ENCODE results near the gene RNF145.
"Not testable (repeated sequence)": the region's sequence is repeated elsewhere in the genome, so short reads cannot be mapped to it uniquely, and the experiment has no call there.

RNF145 gene

GRCh38 chr5:159157552-159157951, 51.8 kb downstream of the RNF145 start:
- no peak for DNase-seq (ENCODE audit: low spot score)

- peak; percentile 81 for DNase-seq (ENCODE audit: low spot score)
These were observed 52.7 kb downstream of the RNF145 start for GRCh38 chr5:159156426-159157238.

- no peak for DNase-seq (ENCODE audit: low spot score)
These were observed 53.4 kb downstream of the RNF145 start for GRCh38 chr5:159155960-159156359.

- no peak for DNase-seq (ENCODE audit: low spot score)
These were observed 56.5 kb downstream of the RNF145 start for GRCh38 chr5:159152876-159153275.

GRCh38 chr5:159149085-159149484, 60.3 kb downstream of the RNF145 start:
- no peak for DNase-seq (ENCODE audit: low spot score)

GRCh38 chr5:159147976-159148375, 61.4 kb downstream of the RNF145 start:
- no peak for DNase-seq (ENCODE audit: low spot score)

GRCh38 chr5:159146839-159147238, 62.5 kb downstream of the RNF145 start:
- no peak for DNase-seq (ENCODE audit: low spot score)

GRCh38 chr5:159145160-159145559, 64.2 kb downstream of the RNF145 start:
- not testable (repeated sequence) for DNase-seq (ENCODE audit: low spot score)

GRCh38 chr5:159139802-159140201, 69.6 kb downstream of the RNF145 start:
- no peak for DNase-seq (ENCODE audit: low spot score)

- DNase-seq (ENCODE audit: low spot score), result peak; percentile 60
These were observed 73.3 kb downstream of the RNF145 start for GRCh38 chr5:159135896-159136531.

GRCh38 chr5:159133041-159133741, 76.2 kb downstream of the RNF145 start:
- peak; percentile 77 for DNase-seq (ENCODE audit: low spot score)

GRCh38 chr5:159132429-159133040, 76.8 kb downstream of the RNF145 start:
- DNase-seq (ENCODE audit: low spot score), result no peak

GRCh38 chr5:159131951-159132350, 77.4 kb downstream of the RNF145 start:
- no peak for DNase-seq (ENCODE audit: low spot score)

- no peak for DNase-seq (ENCODE audit: low spot score)
These were observed 78.5 kb downstream of the RNF145 start for GRCh38 chr5:159130871-159131270.

- no peak for DNase-seq (ENCODE audit: low spot score)
These were observed 81.2 kb downstream of the RNF145 start for GRCh38 chr5:159128070-159128541.

- DNase-seq (ENCODE audit: low spot score), result no peak
These were observed 85.7 kb downstream of the RNF145 start for GRCh38 chr5:159123700-159124099.

- no peak for DNase-seq (ENCODE audit: low spot score)
These were observed 86.2 kb downstream of the RNF145 start for GRCh38 chr5:159123189-159123588.

GRCh38 chr5:159121061-159121460, 88.3 kb downstream of the RNF145 start:
- no peak for DNase-seq (ENCODE audit: low spot score)

- DNase-seq (ENCODE audit: low spot score), result no peak
These were observed 88.9 kb downstream of the RNF145 start for GRCh38 chr5:159120446-159120845.

- not testable (repeated sequence) for DNase-seq (ENCODE audit: low spot score)
These were observed 89.5 kb downstream of the RNF145 start for GRCh38 chr5:159119842-159120241.

- DNase-seq (ENCODE audit: low spot score), result not testable (repeated sequence)
These were observed 90.2 kb downstream of the RNF145 start for GRCh38 chr5:159118958-159119659.

GRCh38 chr5:159113405-159113804, 95.9 kb downstream of the RNF145 start:
- DNase-seq (ENCODE audit: low spot score), result no peak
